ENCODE measurements around the gene EVX2. TPM values are rescaled to one million over a fixed set of nuclear protein-coding genes. Genes with fewer than 3 reads are reported as not detected.

EVX2 gene
- total RNA-seq, 1 experiment from 2014 or later = not detected

- H3K4me3 Mint-ChIP-seq = peak overlapping the region; percentile 41
- CTCF ChIA-PET = interaction anchor here (1.4 to 4.6 kb wide), 5 partner anchors 15 to 392 kb away, joined by 3 to 56 read pairs (median 5); partner anchors contain the start of gene LNPK
- TF ChIP-seq, protein P1, sequence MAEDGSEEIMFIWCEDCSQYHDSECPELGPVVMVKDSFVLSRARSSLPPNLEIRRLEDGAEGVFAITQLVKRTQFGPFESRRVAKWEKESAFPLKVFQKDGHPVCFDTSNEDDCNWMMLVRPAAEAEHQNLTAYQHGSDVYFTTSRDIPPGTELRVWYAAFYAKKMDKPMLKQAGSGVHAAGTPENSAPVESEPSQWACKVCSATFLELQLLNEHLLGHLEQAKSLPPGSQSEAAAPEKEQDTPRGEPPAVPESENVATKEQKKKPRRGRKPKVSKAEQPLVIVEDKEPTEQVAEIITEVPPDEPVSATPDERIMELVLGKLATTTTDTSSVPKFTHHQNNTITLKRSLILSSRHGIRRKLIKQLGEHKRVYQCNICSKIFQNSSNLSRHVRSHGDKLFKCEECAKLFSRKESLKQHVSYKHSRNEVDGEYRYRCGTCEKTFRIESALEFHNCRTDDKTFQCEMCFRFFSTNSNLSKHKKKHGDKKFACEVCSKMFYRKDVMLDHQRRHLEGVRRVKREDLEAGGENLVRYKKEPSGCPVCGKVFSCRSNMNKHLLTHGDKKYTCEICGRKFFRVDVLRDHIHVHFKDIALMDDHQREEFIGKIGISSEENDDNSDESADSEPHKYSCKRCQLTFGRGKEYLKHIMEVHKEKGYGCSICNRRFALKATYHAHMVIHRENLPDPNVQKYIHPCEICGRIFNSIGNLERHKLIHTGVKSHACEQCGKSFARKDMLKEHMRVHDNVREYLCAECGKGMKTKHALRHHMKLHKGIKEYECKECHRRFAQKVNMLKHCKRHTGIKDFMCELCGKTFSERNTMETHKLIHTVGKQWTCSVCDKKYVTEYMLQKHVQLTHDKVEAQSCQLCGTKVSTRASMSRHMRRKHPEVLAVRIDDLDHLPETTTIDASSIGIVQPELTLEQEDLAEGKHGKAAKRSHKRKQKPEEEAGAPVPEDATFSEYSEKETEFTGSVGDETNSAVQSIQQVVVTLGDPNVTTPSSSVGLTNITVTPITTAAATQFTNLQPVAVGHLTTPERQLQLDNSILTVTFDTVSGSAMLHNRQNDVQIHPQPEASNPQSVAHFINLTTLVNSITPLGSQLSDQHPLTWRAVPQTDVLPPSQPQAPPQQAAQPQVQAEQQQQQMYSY (CRISPR knock-in tag; IDR thresholded peaks at IDR 0.05) = no peak
- TF ChIP-seq USF2 (CRISPR knock-in tag; IDR thresholded peaks at IDR 0.05) = no peak
- TF ChIP-seq HMGXB4 (CRISPR knock-in tag; IDR thresholded peaks at IDR 0.05) = no peak
- TF ChIP-seq AFF4 (CRISPR knock-in tag; IDR thresholded peaks at IDR 0.05; ENCODE audit: borderline replicate concordance) = no peak
- TF ChIP-seq, protein P2, sequence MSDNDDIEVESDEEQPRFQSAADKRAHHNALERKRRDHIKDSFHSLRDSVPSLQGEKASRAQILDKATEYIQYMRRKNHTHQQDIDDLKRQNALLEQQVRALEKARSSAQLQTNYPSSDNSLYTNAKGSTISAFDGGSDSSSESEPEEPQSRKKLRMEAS (CRISPR knock-in tag; IDR thresholded peaks at IDR 0.05) = no peak
- no peak for TF ChIP-seq ZNF138 (CRISPR knock-in tag; conservative IDR thresholded peaks at IDR 0.05)
- TF ChIP-seq ZNF416 (CRISPR knock-in tag; IDR thresholded peaks at IDR 0.05) = no peak
- TF ChIP-seq, protein P3, sequence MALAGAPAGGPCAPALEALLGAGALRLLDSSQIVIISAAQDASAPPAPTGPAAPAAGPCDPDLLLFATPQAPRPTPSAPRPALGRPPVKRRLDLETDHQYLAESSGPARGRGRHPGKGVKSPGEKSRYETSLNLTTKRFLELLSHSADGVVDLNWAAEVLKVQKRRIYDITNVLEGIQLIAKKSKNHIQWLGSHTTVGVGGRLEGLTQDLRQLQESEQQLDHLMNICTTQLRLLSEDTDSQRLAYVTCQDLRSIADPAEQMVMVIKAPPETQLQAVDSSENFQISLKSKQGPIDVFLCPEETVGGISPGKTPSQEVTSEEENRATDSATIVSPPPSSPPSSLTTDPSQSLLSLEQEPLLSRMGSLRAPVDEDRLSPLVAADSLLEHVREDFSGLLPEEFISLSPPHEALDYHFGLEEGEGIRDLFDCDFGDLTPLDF (CRISPR knock-in tag; IDR thresholded peaks at IDR 0.05) = no peak
- no peak for TF ChIP-seq CREM (CRISPR knock-in tag; IDR thresholded peaks at IDR 0.05)
- no peak for TF ChIP-seq RELA (CRISPR knock-in tag; IDR thresholded peaks at IDR 0.05; ENCODE audit: borderline replicate concordance)
- TF ChIP-seq GRHL2 (CRISPR knock-in tag; IDR thresholded peaks at IDR 0.05; ENCODE audit: insufficient replicate concordance, severe bottlenecking) = no peak
- TF ChIP-seq ZNF671 (CRISPR knock-in tag; IDR thresholded peaks at IDR 0.05) = no peak
- TF ChIP-seq ATF2 (CRISPR knock-in tag; IDR thresholded peaks at IDR 0.05; ENCODE audit: borderline replicate concordance, low read depth) = no peak
- no peak for TF ChIP-seq ATF3 (CRISPR knock-in tag; conservative IDR thresholded peaks at IDR 0.05)
- H3K4me1 Mint-ChIP-seq = peaks cover 53% of the 10 kb centered on the region
- H3K27ac Mint-ChIP-seq = no peak overlapping the region
- DNase-seq (ENCODE audit: low spot score) (peak; percentile 52), ATAC-seq (peak; percentile 4)
- H3K36me3 Mint-ChIP-seq = peaks cover 3% of the 10 kb centered on the region; the same call in 1 of the 2 replicates
- no peaks in the 10 kb centered on the region for H3K9me3 Mint-ChIP-seq
- H3K27me3 Mint-ChIP-seq (ENCODE audit: low read depth) = peaks cover 98% of the 10 kb centered on the region
- POLR2A ChIA-PET = no interaction called here
Measured at GRCh38 chr2:176081837-176082524, 1.8 kb downstream of the EVX2 start.

Data from WTC11 (cell line).